HuH-7.5 (cell line): ENCODE results near the gene PATL2.
"Not testable (repeated sequence)": the region's sequence is repeated elsewhere in the genome, so short reads cannot be mapped to it uniquely, and the experiment has no call there.

Experiments
- DNase-seq: peaks from one replicate; pipeline ENCODE4 v3.0.0; 2011; ENCODE audit warnings: low spot score

The PATL2 gene

DNA sequence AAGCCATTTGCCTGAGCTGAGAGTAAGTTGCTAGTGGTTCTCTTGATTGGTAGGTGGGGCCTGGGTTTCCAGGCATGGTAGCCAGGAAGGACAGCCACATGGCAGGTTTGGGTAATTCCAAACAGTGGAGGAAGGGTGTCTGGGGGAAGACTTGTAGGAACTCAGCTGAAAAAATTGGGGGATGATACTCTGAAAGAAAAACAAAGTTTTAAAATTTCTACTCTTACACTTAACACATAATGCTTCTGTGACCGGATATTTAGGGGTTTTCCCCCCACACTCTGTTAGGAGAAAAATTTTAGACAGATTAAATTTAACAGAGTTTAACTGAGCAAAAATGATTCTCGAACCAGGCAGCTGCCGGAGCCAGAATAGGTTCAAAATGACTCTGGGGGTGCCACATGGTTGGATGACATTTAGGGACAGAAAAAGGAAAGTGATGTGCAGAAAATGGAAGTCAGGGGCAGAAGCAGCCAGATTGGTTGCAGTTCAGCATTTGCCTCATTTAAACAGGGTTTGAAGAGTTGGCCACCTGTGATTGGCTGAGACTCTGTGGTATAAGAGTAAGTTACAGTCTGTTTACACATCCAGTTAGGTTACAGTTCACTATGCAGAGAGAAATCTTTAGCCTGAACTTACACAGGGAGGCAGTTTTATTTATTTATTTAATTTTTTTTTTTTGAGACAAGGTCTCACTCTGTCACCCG lies 8.3 kb upstream of the PATL2 start:
- no peak for DNase-seq

- DNase-seq: no peak
Measured at GRCh38 chr15:44718927-44719292, 7.8 kb upstream of the PATL2 start.

DNA sequence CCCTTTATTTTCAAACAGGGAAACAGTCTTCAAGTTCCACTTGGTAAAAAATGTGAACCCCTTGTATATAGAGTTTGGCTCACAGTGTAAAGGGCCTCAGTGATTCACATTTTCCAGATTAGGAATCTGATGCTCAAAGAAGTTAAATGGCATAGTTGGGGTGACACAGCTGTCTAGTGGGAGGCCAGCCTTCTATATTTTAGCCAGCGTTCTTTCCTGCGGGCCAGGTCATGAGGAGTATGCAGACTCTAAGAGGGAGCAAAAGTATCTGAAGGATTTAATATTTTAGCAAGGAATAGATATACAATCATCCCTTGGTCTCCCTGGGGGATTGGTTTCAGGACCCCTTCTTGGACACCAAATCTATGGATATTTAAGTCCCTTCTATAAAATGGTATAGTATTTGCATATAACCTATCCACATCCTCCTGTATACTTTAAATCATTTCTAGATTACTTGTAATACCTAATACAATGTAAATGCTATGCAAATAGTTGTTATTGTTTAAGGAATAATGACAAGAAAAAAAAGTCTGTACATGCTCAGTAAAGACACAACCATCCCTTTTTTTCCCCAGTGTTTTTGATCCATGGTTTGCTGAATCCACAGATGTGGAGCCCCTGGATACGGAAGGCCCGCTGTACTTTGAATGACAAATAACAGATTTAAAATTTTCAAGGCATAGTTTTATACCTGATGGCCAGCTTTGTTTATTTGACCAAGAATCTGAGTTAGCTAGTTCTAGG lies 7.2 kb upstream of the PATL2 start:
- DNase-seq: no peak

DNA sequence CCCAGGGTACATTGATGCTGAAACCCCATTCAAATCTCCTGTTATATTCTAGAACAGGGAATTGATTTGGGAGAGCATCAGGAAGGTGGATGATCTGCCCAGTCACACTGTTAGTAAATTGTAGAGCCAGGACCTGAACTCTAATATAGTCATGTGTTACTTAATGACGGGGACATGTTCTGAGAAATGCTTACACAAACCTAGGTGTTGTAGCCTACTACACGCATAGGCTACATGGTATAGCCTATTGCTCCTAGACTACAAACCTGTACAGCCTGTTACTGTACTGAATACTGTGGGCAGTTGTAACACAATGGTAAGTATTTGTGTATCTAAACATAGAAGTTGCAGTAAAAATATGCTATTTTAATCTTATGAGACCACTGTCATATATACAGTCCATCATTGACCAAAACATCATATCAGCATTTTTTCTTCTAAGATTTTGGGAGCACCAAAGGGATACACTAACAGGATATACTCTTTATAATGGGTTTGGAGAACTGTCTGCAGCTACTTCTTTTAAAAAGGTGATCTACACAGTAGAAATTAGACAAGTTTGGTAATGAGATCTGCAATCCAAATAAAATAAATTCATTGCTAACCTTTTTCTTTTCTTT lies 6.0 kb upstream of the PATL2 start:
- no peak for DNase-seq

- DNase-seq: no peak
Measured at GRCh38 chr15:44715797-44716334, 4.7 kb upstream of the PATL2 start.

GRCh38 chr15:44715142-44715796 lies 4.1 kb upstream of the PATL2 start:
- DNase-seq: no peak

- no peak for DNase-seq
Measured at GRCh38 chr15:44713006-44713966, 2.2 kb upstream of the PATL2 start.

DNA sequence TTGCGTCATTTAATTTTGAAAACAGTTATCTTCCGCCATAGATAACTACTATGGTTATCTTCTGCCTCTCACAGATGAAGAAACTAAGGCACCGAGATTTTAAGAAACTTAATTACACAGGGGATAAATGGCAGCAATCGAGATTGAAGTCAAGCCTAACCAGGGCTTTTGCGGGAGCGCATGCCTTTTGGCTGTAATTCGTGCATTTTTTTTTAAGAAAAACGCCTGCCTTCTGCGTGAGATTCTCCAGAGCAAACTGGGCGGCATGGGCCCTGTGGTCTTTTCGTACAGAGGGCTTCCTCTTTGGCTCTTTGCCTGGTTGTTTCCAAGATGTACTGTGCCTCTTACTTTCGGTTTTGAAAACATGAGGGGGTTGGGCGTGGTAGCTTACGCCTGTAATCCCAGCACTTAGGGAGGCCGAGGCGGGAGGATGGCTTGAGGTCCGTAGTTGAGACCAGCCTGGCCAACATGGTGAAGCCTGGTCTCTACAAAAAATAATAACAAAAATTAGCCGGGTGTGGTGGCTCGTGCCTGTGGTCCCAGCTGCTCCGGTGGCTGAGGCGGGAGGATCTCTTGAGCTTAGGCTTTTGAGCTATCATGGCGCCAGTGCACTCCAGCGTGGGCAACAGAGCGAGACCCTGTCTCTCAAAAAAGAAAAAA lies 1.4 kb upstream of the PATL2 start:
- no peak for DNase-seq

GRCh38 chr15:44711743-44712345 lies 721 bp upstream of the PATL2 start:
- DNase-seq: no peak

- no peak for DNase-seq
Measured at GRCh38 chr15:44710236-44711095, 657 bp downstream of the PATL2 start.

- no peak for DNase-seq
Measured at GRCh38 chr15:44706946-44707636, 4.0 kb downstream of the PATL2 start.

DNA sequence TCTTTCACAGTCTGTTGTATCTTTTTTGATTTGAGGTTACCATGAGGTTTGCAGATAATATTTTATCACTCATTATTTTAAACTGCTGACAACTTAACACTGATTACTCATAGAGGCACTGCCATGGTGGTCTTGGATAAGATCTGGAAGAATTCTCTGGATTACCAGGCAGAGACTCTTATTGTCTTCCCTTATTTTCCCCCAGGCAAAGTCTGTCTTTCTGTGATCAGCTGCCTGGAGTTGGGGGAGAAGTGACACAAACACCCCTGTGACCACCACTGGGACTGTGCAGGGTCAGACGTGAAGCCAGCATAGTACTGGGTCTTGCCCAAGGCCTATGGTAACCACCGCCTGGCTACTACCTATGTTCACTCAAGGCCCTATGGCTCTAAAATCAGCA lies 4.7 kb downstream of the PATL2 start:
- DNase-seq: no peak

GRCh38 chr15:44705986-44706385 lies 5.1 kb downstream of the PATL2 start:
- no peak for DNase-seq

DNA sequence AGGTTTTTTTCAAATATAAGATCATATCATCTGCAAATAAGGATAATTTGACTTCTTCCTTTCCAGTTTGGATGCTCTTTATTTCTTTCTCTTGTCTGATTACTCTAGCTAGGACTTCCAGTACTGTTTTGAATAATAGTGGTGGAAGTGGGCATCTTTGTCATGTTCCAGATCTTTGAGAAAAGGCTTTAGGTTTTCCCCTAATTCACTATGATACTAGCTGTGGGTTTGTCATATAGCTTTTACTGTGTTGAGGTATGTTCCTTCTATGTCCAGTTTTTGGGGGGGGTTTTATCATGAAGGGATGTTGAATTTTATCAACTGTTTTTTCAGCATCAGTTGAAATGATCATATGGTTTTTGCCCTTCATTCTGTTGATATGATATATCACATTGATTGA lies 10.4 kb downstream of the PATL2 start:
- DNase-seq: not testable (repeated sequence)

DNA sequence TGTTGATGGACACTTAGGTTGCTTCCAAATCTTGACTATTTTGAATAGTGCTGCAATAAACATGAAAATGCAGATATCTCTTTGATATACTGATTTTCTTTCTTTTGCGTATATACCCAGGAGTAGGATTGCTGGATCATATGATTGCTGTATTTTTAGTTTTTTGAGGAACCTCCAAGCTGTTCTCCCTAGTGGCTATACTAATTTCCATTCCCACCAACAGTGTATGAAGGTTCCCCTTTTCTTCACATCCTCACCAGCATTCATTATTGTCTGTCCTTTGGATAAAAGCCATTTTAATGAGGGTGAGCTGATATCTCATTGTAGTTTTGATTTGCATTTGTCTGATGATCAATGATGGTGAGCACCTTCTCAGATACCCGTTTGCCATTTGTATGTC lies 12.5 kb downstream of the PATL2 start:
- DNase-seq: no peak

GRCh38 chr15:44697014-44697413 lies 14.1 kb downstream of the PATL2 start:
- no peak for DNase-seq

DNA sequence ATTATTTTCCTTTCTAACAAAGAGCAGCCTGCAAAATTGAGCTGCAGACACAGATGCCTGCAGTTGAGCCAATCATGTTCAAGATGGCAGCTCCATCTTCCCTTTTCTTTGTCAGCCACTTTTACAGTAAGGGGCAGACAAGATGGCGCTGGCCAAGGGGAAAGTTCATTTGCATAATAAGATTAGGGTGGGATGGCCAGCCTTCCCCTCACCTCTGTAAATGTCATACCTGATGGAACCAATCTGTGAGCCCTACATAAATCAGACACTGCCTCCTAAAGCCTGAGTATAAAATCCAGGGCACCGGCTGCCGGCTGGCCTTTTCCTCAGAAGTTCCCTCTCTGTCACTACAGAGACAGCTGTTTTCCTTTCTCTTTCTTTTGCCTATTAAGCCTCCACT lies 15.8 kb downstream of the PATL2 start:
- DNase-seq: no peak

DNA sequence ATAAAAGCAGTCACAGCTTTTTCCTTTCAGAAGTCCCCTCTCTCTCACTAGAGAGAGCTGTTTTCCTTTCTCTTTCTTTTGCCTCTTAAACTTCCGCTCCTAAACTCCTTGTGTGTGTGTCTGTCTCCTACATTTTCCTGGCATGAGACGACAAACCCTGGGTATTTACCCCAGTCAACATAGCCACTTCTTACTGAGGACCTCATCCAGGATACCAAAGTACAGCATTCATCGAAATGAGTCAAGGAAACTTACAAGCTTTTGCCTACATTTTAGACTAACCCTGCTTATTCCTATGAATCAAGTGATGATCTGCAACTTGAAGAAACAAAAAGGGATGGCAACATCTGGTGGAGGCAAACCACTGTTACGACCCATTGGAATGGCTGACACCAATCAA lies 16.7 kb downstream of the PATL2 start:
- DNase-seq: no peak

DNA sequence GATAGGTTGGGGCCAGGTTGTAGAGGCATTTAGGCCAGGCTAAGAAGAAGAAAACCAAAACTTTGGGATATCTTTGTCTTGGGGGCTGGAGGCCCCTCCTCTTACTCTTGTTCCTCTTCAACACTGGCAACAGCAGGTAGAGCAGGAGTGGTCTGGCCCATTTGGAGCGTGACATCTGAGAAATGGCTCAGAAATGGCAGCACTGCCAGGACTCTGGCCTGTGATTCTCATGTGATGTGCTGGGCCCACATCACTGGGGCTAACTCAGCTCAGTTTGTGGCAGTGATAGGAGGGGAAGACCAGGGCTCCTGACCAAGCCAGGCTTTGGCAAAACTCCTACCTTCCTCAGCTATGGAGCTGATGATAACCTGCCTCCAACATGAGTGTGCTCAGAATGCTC lies 18.5 kb downstream of the PATL2 start:
- DNase-seq: no peak
